Activated T-cell treated with anti-CD3 and anti-CD28 coated beads for 48 hours (primary cell): ENCODE data around the gene MAPKAPK3.

Experiments
- DNase-seq: peaks from one replicate; pipeline ENCODE4 v3.0.0-alpha.2; 2020; ENCODE audit warnings: low read depth

The MAPKAPK3 gene

DNA sequence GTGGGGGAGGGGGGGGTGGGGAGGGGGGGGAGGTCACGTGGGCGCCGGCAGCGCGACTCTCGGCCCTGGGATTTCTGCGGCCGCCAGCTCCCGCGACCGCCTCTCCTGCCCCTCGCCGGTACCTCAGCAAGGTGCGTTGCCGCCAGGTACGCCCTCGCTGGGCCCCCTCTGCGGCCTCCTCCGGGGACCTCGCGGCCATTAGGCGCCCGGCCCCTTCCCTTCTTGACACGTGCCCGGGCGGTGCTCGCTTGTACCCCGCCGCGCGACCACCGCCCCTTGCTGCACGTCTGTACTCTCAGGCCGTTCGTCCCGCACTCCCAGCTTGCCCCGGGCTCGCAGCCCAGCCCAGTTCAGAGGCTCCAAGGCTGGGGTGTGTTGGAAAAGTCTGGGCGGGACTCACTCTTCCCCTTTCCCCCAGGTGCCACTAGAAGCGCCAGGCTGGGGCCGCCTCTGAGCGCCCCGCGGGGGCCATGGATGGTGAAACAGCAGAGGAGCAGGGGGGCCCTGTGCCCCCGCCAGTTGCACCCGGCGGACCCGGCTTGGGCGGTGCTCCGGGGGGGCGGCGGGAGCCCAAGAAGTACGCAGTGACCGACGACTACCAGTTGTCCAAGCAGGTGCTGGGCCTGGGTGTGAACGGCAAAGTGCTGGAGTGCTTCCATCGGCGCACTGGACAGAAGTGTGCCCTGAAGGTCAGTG lies at the start of gene MAPKAPK3:
Gene MAPKAPK3, plus strand, starts transcription at position 56 of the 696 bp plus-strand sequence. Its CDS starts 415 bp downstream, at position 471.
- peak; percentile 16 for DNase-seq

DNA sequence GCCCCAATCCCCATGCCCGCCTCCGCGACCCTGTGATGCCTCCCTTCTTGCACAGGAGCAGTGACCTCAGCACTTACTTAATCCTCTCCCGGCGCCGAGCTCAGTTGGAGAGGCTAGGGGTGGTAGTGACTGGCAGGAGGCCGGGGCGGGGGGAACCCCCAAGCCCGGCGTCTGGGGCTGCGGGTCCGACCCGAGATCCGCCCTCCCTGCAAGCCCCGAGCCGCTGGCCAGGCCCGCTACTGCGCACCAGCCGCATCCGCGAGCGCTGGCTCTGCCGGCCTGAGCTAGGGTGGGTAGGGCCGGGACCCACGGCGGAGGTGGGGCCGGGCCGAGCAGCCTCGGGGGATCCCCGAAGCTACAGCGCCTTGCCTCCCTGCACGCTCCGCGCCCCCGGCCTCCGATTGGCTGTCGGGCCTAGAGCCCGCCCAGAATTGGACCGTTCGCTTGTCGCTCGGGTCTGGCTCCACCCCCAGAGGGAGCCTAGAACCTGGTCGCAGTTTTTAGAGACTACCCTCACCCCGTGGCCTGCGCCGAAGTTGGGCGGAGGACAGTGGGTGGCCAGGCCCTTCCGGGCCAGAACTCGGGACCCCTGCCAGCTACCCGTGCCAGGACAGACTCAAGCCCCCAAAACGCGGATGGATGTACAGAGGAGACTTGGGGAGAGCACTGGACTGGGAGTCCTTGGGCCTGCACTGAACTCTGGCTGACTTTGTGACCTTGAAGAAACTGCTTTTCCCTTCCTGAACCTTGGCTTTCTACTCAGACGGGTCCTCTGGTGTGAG lies 49.4 kb upstream of the MAPKAPK3 start, which contains the start of gene C3orf18:
Gene C3orf18, minus strand, starts transcription at position 362 of the 782 bp plus-strand sequence. CDS start 2,048 bp downstream, outside the sequence.
- DNase-seq, result peak; percentile 96

DNA sequence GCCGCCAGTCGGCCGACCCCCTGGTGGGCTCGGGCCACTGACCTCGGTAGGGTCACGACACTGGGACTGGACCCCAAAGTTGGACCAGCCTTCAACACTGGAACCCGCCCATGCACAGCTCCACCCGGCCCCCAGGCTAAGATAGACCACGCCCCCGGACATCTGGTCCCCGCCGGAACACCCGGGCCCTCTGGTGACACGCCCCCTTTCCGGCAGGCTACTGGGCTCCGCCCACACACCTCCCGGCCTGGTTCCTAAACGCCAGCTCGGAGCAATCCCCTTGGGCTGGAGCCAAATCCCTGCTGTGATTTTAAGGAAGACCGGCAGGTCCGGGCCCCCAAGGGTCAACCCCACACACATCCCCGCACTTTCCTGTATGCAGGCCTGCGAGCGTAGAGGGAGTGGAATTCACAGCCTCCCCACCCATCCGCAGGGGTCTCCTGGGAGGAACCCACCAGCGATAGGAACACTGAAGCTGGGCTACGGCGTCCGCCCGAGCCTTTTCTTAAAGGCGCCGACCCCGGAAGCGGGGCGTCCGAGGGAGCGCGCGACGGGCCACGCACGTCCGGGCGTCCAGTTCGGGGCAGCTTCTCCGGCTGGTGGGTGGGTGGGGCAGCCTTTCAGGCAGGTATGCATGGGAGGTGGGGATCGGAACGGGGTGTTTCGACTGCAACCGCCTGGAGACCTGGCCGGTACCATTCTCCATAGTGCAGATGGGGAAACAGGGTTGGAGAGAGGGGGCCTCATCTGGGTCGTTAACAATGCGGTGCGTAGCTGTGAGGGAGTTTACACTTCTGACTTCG lies 47.8 kb upstream of the MAPKAPK3 start, which contains the start of gene HEMK1:
Gene HEMK1, plus strand, starts transcription at position 576 of the 803 bp plus-strand sequence. CDS start 1,583 bp downstream, outside the sequence.
- peak; percentile 96 for DNase-seq

DNA sequence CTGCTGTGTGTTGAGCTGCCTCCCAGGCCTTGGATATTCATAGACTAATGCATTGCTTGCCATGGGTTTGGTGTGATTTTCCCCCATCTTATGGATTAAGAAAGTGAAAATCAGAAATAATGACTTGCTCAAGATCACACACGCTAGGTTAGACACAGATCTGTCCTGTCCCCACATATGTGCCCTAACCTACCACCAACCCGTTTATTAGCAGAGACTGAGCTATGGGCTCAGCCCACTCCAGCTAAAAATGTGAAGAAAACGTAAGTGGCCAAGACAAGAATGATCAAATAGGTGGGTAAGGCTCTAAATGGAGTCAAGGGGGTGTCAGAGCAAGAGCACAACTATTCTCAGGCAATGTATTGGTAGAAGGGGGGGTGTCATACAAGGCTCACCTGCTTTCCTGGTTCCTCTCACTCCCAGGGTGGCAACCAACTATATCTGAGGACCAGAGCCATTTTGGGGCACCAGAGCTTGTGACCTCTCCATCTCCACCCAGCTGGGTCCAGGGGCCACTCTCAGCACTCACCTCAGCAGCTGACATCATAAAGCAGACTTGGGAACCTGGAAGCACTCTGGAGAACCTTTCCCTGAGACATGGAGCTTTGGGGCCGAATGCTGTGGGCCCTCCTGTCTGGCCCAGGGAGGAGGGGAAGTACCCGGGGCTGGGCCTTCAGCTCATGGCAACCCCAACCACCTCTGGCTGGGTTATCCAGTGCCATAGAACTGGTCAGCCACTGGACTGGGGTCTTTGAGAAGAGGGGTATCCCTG lies 46.3 kb upstream of the MAPKAPK3 start:
- DNase-seq, result no peak

GRCh38 chr3:50571486-50571885 lies 45.5 kb upstream of the MAPKAPK3 start:
- no peak for DNase-seq

DNA sequence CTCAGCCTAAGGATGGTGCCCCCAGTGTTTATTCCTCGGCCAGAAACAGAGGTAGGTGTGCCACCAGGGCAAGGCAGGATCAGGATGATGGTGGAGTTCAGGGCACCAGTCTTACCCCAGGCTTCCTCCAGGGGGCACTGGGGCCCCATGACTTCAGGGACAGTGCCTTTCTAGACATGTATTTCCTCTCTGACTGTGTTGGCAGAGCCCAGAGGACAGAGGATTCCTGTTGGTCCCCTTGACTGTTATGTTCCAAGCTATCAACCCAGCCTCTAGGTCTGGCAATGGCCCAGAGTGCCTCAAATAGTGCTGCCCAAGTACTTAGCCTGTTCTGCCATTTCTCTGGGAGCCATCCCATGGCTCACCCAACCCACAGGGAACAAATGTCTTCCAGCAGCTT lies 44.8 kb upstream of the MAPKAPK3 start:
- DNase-seq, result peak; percentile 82

DNA sequence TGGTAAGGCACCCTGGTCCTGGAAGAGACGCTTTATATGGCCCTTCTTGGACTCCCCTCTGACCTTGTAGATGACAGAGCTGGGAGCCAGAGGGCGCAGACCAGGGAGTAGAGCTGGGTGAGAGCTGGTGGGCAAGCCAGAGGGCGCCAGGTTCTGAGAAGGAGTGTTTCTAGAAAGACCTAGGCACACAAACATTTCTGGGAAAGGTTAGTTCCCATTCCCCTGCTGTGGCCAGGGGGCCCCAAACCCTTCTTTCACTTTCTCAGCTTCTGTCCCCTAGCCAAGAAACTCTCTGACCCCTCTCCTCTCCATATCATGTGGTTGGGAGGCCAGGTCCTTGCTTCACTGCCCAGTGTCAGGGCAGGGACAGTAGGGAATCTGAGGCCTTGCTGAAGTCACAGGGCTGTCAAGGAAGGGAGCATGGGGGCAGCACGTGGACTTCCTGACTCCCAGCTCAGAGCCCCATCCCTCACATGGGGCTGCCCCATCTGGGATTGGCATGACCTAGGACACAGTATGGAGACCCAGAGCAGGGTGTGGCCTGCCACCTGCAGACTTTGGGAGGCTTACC lies 44.1 kb upstream of the MAPKAPK3 start:
- DNase-seq, result peak; percentile 52

DNA sequence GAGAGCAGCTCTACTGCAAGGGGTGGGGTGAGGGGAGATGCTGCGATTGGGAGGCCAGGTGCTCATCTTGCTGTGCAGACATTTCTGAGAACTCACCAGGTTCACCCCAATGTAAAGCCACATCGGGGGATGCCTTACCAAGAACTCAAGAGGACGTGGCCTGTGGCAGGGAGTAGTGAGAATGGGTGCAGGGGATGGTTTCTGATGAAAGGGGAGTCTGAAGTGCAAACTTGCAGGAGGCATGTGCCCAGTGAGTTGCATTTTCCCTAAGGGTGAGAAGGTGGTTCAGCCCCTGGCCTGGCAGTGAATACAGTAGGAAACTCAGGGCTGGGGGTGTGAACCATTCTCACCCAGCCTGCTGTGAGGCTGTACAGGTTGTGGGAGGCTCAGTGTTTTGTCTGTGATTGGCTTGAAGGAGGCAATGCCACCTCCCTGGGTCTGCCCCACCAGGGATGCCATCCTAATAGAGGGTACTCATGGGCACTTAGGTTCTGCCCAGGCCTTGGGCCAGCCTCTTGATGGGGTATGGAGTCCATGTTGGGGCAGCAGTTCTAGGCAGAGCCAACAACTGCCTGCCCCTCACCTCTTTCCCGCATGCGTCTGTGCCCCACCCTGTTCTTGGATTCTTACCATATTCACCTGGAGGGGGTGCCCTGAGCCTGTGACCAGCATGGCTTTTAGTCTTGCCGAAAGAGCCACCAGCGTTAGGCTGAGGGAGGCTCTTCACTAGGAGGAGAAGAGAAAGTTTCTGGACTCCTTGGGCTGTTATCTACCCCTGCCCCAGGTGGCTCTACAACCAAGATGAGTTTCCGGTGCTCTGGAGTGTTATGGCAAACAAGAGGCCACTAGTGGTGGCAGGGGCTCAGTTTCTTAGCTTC lies 43.1 kb upstream of the MAPKAPK3 start:
- peak; percentile 73 for DNase-seq

DNA sequence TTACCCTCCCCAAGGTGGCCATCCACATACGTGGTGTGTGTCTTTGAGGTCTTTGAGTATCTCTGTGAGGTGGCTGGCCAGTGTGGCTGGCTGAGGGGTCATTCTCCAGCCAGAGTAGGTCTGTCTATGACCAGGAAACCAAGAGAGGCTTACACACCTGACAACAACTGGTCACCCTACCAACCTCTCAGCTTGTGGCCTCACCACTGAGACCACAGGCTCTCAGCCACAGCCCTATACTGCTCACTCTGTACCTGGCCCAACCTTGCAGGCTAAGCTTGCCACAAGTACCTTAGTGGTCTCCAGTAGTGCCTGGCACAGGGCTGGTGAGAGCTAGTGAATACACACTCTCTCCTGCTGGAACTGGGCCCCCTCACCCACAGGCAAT lies 42.5 kb upstream of the MAPKAPK3 start:
- peak; percentile 52 for DNase-seq

DNA sequence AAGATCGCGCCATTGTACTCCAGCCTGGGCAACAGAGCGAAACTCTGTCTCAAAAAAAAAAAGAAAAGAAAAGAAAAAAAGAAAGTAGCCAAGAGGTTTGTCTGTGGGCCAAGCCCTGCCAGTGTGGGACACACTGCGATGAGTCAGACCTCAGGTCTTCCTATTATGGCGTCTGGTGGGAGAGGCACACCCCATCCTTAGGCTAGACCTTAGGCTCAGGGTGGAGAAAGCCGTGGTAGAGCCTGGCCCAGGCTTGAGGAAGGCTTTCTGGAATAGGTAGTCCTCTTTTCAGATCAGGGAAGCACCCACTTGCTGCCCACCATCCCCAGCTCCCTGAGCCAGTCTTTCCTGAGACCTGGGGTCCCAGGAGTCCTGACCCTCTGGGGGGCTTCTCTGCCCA lies 41.6 kb upstream of the MAPKAPK3 start:
- DNase-seq, result no peak

DNA sequence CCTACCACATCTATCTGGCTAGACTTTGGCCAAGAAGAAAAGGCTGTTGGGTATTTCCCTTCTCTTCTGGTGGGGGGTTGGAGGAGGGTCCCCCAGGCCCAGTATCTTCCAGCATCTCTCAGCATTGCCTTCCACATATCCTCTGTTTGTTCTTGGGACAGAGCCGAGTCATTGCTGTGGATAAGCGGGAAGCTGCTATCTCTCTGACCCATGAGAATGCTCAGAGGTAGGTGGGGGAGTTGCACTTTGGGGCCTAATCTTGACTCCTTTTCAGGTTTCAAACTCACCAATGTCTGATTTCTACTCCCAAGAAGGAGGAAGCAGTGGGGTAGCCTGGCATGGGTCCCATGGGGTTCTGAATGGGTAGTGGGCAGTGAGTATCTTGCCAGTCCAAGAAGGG lies 39.6 kb upstream of the MAPKAPK3 start:
- no peak for DNase-seq

GRCh38 chr3:50580683-50581458 lies 36.1 kb upstream of the MAPKAPK3 start:
- no peak for DNase-seq

GRCh38 chr3:50581459-50581842 lies 35.5 kb upstream of the MAPKAPK3 start:
- DNase-seq, result no peak

- no peak for DNase-seq
These were observed 34.9 kb upstream of the MAPKAPK3 start for GRCh38 chr3:50582083-50582482.

- no peak for DNase-seq
These were observed 33.1 kb upstream of the MAPKAPK3 start for GRCh38 chr3:50583897-50584296.

GRCh38 chr3:50584391-50584790 lies 32.6 kb upstream of the MAPKAPK3 start:
- DNase-seq, result no peak

GRCh38 chr3:50585919-50586762 lies 30.8 kb upstream of the MAPKAPK3 start:
- DNase-seq, result no peak

DNA sequence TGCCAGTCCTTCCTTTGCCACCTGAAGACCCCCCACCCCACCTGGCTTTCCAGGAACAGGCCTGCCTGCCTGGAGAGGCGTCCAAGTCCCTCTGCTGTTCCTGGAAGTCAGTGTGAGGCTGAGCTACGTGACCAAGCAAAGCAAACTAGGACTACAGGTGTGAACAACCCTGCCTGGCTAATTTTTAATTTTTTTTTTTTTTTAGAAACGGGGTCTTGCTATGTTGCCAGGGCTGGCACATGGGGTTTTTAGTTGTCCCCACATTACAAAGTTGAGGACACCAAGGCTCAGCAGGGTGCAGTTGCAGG lies 30.2 kb upstream of the MAPKAPK3 start:
- DNase-seq, result no peak

DNA sequence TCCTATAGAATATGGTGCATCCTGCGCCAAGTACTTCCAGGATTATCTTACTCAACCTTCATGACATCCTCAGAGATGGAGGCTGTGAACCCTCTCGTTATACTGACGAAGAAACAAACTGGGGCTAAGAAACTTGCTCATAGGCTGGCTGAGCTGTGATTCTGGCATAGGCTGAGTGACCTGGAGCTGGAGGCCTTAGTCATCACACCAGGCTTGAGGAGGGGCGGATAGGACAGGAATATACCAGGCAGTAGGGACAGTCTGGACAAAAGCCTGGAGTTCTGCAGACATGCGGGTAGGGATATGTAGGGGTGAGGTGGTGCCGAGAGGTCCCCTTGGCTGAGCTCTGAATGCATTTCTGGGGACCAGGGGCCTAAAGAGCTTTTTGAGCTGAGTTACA lies 29.6 kb upstream of the MAPKAPK3 start:
- DNase-seq, result no peak
